ENCODE data around the gene SLC38A2.

Gene SLC38A2

GRCh38 chr12:46369474-46370379 is 2.8 kb downstream of the SLC38A2 start:
- no peak for DNase-seq
- H3K36me3 ChIP-seq (ENCODE audit: control insufficient read depth, insufficient read depth, low read length) = peaks cover 56% of the 10 kb centered on the region

GRCh38 chr12:46369095-46369473 is 3.5 kb downstream of the SLC38A2 start:
- Histone ChIP-seq H3K36me3 (ENCODE audit: control insufficient read depth, insufficient read depth, low read length) (peaks cover 62% of the 10 kb centered on the region), H3K27me3 (replicated peaks; ENCODE audit: control insufficient read depth, insufficient read depth, low read length, poor library complexity, severe bottlenecking) (no peaks in the 10 kb centered on the region), H3K4me1 (ENCODE audit: control insufficient read depth, insufficient read depth, low read length, poor library complexity, severe bottlenecking) (peaks cover 38% of the 10 kb centered on the region), H3K4me3 (ENCODE audit: insufficient read depth, low read depth, low read length, poor library complexity, severe bottlenecking) (peak overlapping the region; percentile 11), H3K27ac (ENCODE audit: insufficient read depth, low read length, poor library complexity, severe bottlenecking) (peak overlapping the region; percentile 6), H3K9me3 (ENCODE audit: control insufficient read depth, low read length) (no peaks in the 10 kb centered on the region)
- DNase-seq = no peak

More at GRCh38 chr12:46369474-46370379, 2.8 kb downstream of the SLC38A2 start:
- H3K27ac ChIP-seq (ENCODE audit: insufficient read depth, low read length, poor library complexity, severe bottlenecking) = peak overlapping the region; percentile 90
- H3K27me3 ChIP-seq (replicated peaks; ENCODE audit: control insufficient read depth, insufficient read depth, low read length, poor library complexity, severe bottlenecking) = no peaks in the 10 kb centered on the region
- peaks cover 41% of the 10 kb centered on the region for H3K4me1 ChIP-seq (ENCODE audit: control insufficient read depth, insufficient read depth, low read length, poor library complexity, severe bottlenecking)
- H3K9me3 ChIP-seq (ENCODE audit: control insufficient read depth, low read length) = no peaks in the 10 kb centered on the region
- peak overlapping the region; percentile 99 for H3K4me3 ChIP-seq (ENCODE audit: insufficient read depth, low read depth, low read length, poor library complexity, severe bottlenecking)

- H3K4me1 ChIP-seq (ENCODE audit: control insufficient read depth, insufficient read depth, low read length, poor library complexity, severe bottlenecking) = peaks cover 34% of the 10 kb centered on the region
- no peaks in the 10 kb centered on the region for H3K9me3 ChIP-seq (ENCODE audit: control insufficient read depth, low read length)
- no peak for DNase-seq
- peak overlapping the region; percentile 6 for H3K27ac ChIP-seq (ENCODE audit: insufficient read depth, low read length, poor library complexity, severe bottlenecking)
- H3K36me3 ChIP-seq (ENCODE audit: control insufficient read depth, insufficient read depth, low read length) = peaks cover 66% of the 10 kb centered on the region
- no peak overlapping the region for H3K4me3 ChIP-seq (ENCODE audit: insufficient read depth, low read depth, low read length, poor library complexity, severe bottlenecking)
- no peaks in the 10 kb centered on the region for H3K27me3 ChIP-seq (replicated peaks; ENCODE audit: control insufficient read depth, insufficient read depth, low read length, poor library complexity, severe bottlenecking)
These were observed 3.9 kb downstream of the SLC38A2 start for GRCh38 chr12:46368684-46369083.

- Histone ChIP-seq H3K36me3 (ENCODE audit: control insufficient read depth, insufficient read depth, low read length) (peaks cover 72% of the 10 kb centered on the region), H3K4me3 (ENCODE audit: insufficient read depth, low read depth, low read length, poor library complexity, severe bottlenecking) (no peak overlapping the region), H3K4me1 (ENCODE audit: control insufficient read depth, insufficient read depth, low read length, poor library complexity, severe bottlenecking) (peaks cover 34% of the 10 kb centered on the region), H3K9me3 (ENCODE audit: control insufficient read depth, low read length) (no peaks in the 10 kb centered on the region), H3K27ac (ENCODE audit: insufficient read depth, low read length, poor library complexity, severe bottlenecking) (peak overlapping the region; percentile 6), H3K27me3 (replicated peaks; ENCODE audit: control insufficient read depth, insufficient read depth, low read length, poor library complexity, severe bottlenecking) (no peaks in the 10 kb centered on the region)
- no peak for DNase-seq
These were observed 4.4 kb downstream of the SLC38A2 start for GRCh38 chr12:46368138-46368537.

GRCh38 chr12:46367351-46368029 is 5.1 kb downstream of the SLC38A2 start:
- Histone ChIP-seq H3K36me3 (ENCODE audit: control insufficient read depth, insufficient read depth, low read length) (peaks cover 78% of the 10 kb centered on the region), H3K4me1 (ENCODE audit: control insufficient read depth, insufficient read depth, low read length, poor library complexity, severe bottlenecking) (peaks cover 34% of the 10 kb centered on the region), H3K4me3 (ENCODE audit: insufficient read depth, low read depth, low read length, poor library complexity, severe bottlenecking) (no peak overlapping the region), H3K9me3 (ENCODE audit: control insufficient read depth, low read length) (no peaks in the 10 kb centered on the region), H3K27ac (ENCODE audit: insufficient read depth, low read length, poor library complexity, severe bottlenecking) (peak overlapping the region; percentile 21), H3K27me3 (replicated peaks; ENCODE audit: control insufficient read depth, insufficient read depth, low read length, poor library complexity, severe bottlenecking) (no peaks in the 10 kb centered on the region)
- no peak for DNase-seq

GRCh38 chr12:46366771-46367170 is 5.8 kb downstream of the SLC38A2 start:
- H3K36me3 ChIP-seq (ENCODE audit: control insufficient read depth, insufficient read depth, low read length) = peaks cover 81% of the 10 kb centered on the region
- H3K27me3 ChIP-seq (replicated peaks; ENCODE audit: control insufficient read depth, insufficient read depth, low read length, poor library complexity, severe bottlenecking) = no peaks in the 10 kb centered on the region
- no peak overlapping the region for H3K4me3 ChIP-seq (ENCODE audit: insufficient read depth, low read depth, low read length, poor library complexity, severe bottlenecking)
- DNase-seq = no peak
- no peak overlapping the region for H3K27ac ChIP-seq (ENCODE audit: insufficient read depth, low read length, poor library complexity, severe bottlenecking)
- no peaks in the 10 kb centered on the region for H3K9me3 ChIP-seq (ENCODE audit: control insufficient read depth, low read length)
- H3K4me1 ChIP-seq (ENCODE audit: control insufficient read depth, insufficient read depth, low read length, poor library complexity, severe bottlenecking) = peaks cover 34% of the 10 kb centered on the region

GRCh38 chr12:46365951-46366379 is 6.6 kb downstream of the SLC38A2 start:
- no peaks in the 10 kb centered on the region for H3K9me3 ChIP-seq (ENCODE audit: control insufficient read depth, low read length)
- no peak for DNase-seq
- H3K27me3 ChIP-seq (replicated peaks; ENCODE audit: control insufficient read depth, insufficient read depth, low read length, poor library complexity, severe bottlenecking) = no peaks in the 10 kb centered on the region
- peaks cover 88% of the 10 kb centered on the region for H3K36me3 ChIP-seq (ENCODE audit: control insufficient read depth, insufficient read depth, low read length)
- H3K27ac ChIP-seq (ENCODE audit: insufficient read depth, low read length, poor library complexity, severe bottlenecking) = no peak overlapping the region
- H3K4me3 ChIP-seq (ENCODE audit: insufficient read depth, low read depth, low read length, poor library complexity, severe bottlenecking) = no peak overlapping the region
- H3K4me1 ChIP-seq (ENCODE audit: control insufficient read depth, insufficient read depth, low read length, poor library complexity, severe bottlenecking) = peaks cover 34% of the 10 kb centered on the region

GRCh38 chr12:46364777-46365580 is 7.6 kb downstream of the SLC38A2 start:
- H3K27ac ChIP-seq (ENCODE audit: insufficient read depth, low read length, poor library complexity, severe bottlenecking) = no peak overlapping the region
- H3K27me3 ChIP-seq (replicated peaks; ENCODE audit: control insufficient read depth, insufficient read depth, low read length, poor library complexity, severe bottlenecking) = no peaks in the 10 kb centered on the region
- H3K4me3 ChIP-seq (ENCODE audit: insufficient read depth, low read depth, low read length, poor library complexity, severe bottlenecking) = no peak overlapping the region
- H3K36me3 ChIP-seq (ENCODE audit: control insufficient read depth, insufficient read depth, low read length) = peaks cover 97% of the 10 kb centered on the region
- no peak for DNase-seq
- no peaks in the 10 kb centered on the region for H3K9me3 ChIP-seq (ENCODE audit: control insufficient read depth, low read length)
- peaks cover 24% of the 10 kb centered on the region for H3K4me1 ChIP-seq (ENCODE audit: control insufficient read depth, insufficient read depth, low read length, poor library complexity, severe bottlenecking)

- Histone ChIP-seq H3K4me3 (ENCODE audit: insufficient read depth, low read depth, low read length, poor library complexity, severe bottlenecking) (no peak overlapping the region), H3K9me3 (ENCODE audit: control insufficient read depth, low read length) (no peaks in the 10 kb centered on the region), H3K4me1 (ENCODE audit: control insufficient read depth, insufficient read depth, low read length, poor library complexity, severe bottlenecking) (peaks cover 17% of the 10 kb centered on the region), H3K36me3 (ENCODE audit: control insufficient read depth, insufficient read depth, low read length) (peaks cover 98% of the 10 kb centered on the region), H3K27ac (ENCODE audit: insufficient read depth, low read length, poor library complexity, severe bottlenecking) (no peak overlapping the region), H3K27me3 (replicated peaks; ENCODE audit: control insufficient read depth, insufficient read depth, low read length, poor library complexity, severe bottlenecking) (no peaks in the 10 kb centered on the region)
- no peak for DNase-seq
These were observed 8.3 kb downstream of the SLC38A2 start for GRCh38 chr12:46364300-46364696.
